Lower lobe of right lung (tissue), 2 donors: ENCODE results near the gene HESX1. TPM values are rescaled to one million over a fixed set of nuclear protein-coding genes. Genes with fewer than 3 reads are reported as not detected.

Experiments
- ATAC-seq, 2 donors: fragments of 200-7000 bp; cut with Tn5 transposase; one replicate each; pipeline ENCODE4 v1.9.1; 2020 to 2022; ENCODE audit warnings: mild to moderate bottlenecking in 2 of 2, moderate library complexity in 2 of 2
- DNase-seq: peaks from one replicate; pipeline ENCODE4 v3.0.0-alpha.2; 2020
- H3K27ac ChIP-seq: fragments of 200-600 bp; one replicate; pipeline ENCODE4 v1.8.0; 2022
- H3K27me3 ChIP-seq: fragments of 200-600 bp; one replicate; pipeline ENCODE4 v1.8.0; 2022; ENCODE audit warnings: low read depth
- H3K36me3 ChIP-seq: fragments of 200-600 bp; one replicate; pipeline ENCODE4 v1.8.0; 2022; ENCODE audit warnings: mild to moderate bottlenecking
- H3K4me1 ChIP-seq: fragments of 200-600 bp; one replicate; pipeline ENCODE4 v1.8.0; 2022
- H3K4me3 ChIP-seq: fragments of 200-600 bp; one replicate; pipeline ENCODE4 v1.8.0; 2022; ENCODE audit warnings: mild to moderate bottlenecking
- H3K9me3 ChIP-seq: fragments of 200-600 bp; one replicate; pipeline ENCODE4 v1.8.0; 2022
- CTCF ChIP-seq: fragments of 200-600 bp; IDR thresholded peaks from one replicate; pipeline ENCODE4 v1.8.0; 2022; ENCODE audit warnings: antibody characterized with exemption, mild to moderate bottlenecking
- intact Hi-C: fragments of 100-400 bp; cut with DNase I; formaldehyde crosslinking; loops from one replicate; pipeline ENCODE4 v1.11.0; 2022
- total RNA-seq: library from RNA; stranded (reverse); fragmentation: NEBNext Ultra II Directional; extraction: Animal tissue kit (Norgen Biotek cat#: 25700); gene quantifications from one replicate; pipeline ENCODE4 v1.2.1, GENCODE V29; 2021
- donor health status: DM: no; HTN: yes; CAD: no; lungs with severe emphysema.

Gene HESX1
- total RNA-seq, 1 donor from 2014 or later: 0.86 TPM

- DNase-seq: no peak
- H3K27me3 ChIP-seq: peaks cover 26% of the 10 kb centered on the region
- no peak for TF ChIP-seq CTCF
- no peaks in the 10 kb centered on the region for H3K36me3 ChIP-seq
- H3K27ac ChIP-seq: no peak overlapping the region
- ATAC-seq: no peak
- no peak overlapping the region for H3K4me3 ChIP-seq
- H3K9me3 ChIP-seq: no peaks in the 10 kb centered on the region
- intact Hi-C loops: no loop called here
- peaks cover 23% of the 10 kb centered on the region for H3K4me1 ChIP-seq
These were observed 31.6 kb downstream of the HESX1 start for GRCh38 chr3:57168151-57168550.

- Histone ChIP-seq H3K4me1 (peaks cover 23% of the 10 kb centered on the region), H3K9me3 (no peaks in the 10 kb centered on the region), H3K27ac (no peak overlapping the region), H3K4me3 (no peak overlapping the region), H3K36me3 (no peaks in the 10 kb centered on the region), H3K27me3 (peaks cover 31% of the 10 kb centered on the region)
- no peak for ATAC-seq
- intact Hi-C loops: no loop called here
- no peak for DNase-seq
- no peak for TF ChIP-seq CTCF
These were observed 33.1 kb downstream of the HESX1 start for GRCh38 chr3:57166660-57167059.

DNA sequence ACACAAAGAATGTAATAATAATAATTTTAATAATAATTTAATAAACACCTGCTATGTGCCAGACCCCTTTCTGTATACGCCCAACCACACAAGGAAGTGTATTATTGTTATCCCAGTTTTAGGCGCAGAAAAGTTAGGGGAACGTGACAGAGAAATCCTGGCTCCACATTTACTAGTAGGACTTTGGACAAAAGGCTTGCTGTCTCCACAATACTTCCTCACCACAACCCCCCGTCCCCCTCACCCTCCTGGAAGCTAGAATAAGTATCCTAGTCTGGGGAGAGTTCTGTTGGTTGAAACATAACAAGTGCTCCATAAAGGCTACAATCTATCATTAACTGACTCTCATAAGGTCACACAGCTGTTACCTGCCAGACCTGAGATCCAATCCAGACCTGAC is 34.1 kb downstream of the HESX1 start:
- Histone ChIP-seq H3K27ac (no peak overlapping the region), H3K36me3 (no peaks in the 10 kb centered on the region), H3K4me1 (peaks cover 23% of the 10 kb centered on the region), H3K4me3 (peak overlapping the region; percentile 71), H3K9me3 (no peaks in the 10 kb centered on the region), H3K27me3 (peaks cover 31% of the 10 kb centered on the region)
- ATAC-seq (no peak), DNase-seq (no peak)
- no peak for TF ChIP-seq CTCF
- intact Hi-C loops: no loop called here

- intact Hi-C loops: no loop called here
- no peaks in the 10 kb centered on the region for H3K36me3 ChIP-seq
- peak within 1 kb of the TSS; percentile 71 for H3K4me3 ChIP-seq
- ATAC-seq: peak; percentile 94
- peak; percentile 81 for DNase-seq
- H3K27ac ChIP-seq: no peak within 1 kb of the TSS
- no peaks in the 10 kb centered on the region for H3K9me3 ChIP-seq
- TF ChIP-seq CTCF: no peak
- peaks cover 31% of the 10 kb centered on the region for H3K27me3 ChIP-seq
- peaks cover 24% of the 10 kb centered on the region for H3K4me1 ChIP-seq
These were observed 34.9 kb downstream of the HESX1 start, which contains the start of gene IL17RD for GRCh38 chr3:57164657-57165573. Gene IL17RD, minus strand, starts transcription at chr3:57165353. Its CDS starts 67 bp downstream, at chr3:57165286.

GRCh38 chr3:57164217-57164656 is 35.5 kb downstream of the HESX1 start:
- Histone ChIP-seq H3K4me3 (peak overlapping the region; percentile 71), H3K36me3 (no peaks in the 10 kb centered on the region), H3K27ac (no peak overlapping the region), H3K27me3 (peaks cover 27% of the 10 kb centered on the region), H3K9me3 (no peaks in the 10 kb centered on the region), H3K4me1 (peaks cover 24% of the 10 kb centered on the region)
- ATAC-seq (peak; percentile 34 to 37), DNase-seq (peak; percentile 48)
- TF ChIP-seq CTCF: no peak
- intact Hi-C loops: no loop called here
